IPS-18a (cell line): ENCODE measurements around the gene PSTPIP1.

ENCODE experiments used
- H3K27ac ChIP-seq: one replicate; pipeline ENCODE4 v1.5.1; 2013; ENCODE audit warnings: low read length
- H3K27me3 ChIP-seq: one replicate; pipeline ENCODE4 v1.6.1; 2013; ENCODE audit warnings: mild to moderate bottlenecking, low read length; ENCODE audit not compliant: control insufficient read depth, insufficient read depth
- H3K36me3 ChIP-seq: one replicate; pipeline ENCODE4 v1.6.1; 2013; ENCODE audit warnings: low read depth, low read length; ENCODE audit not compliant: control insufficient read depth
- H3K4me1 ChIP-seq: one replicate; pipeline ENCODE4 v1.6.1; 2013; ENCODE audit warnings: low read depth, low read length; ENCODE audit not compliant: control insufficient read depth
- H3K4me3 ChIP-seq: one replicate; pipeline ENCODE4 v1.5.1; 2013; ENCODE audit warnings: low read length
- H3K9ac ChIP-seq: one replicate; pipeline ENCODE4 v1.6.1; 2013; ENCODE audit warnings: mild to moderate bottlenecking, low read length, moderate library complexity
- H3K9me3 ChIP-seq: one replicate; pipeline ENCODE4 v1.6.1; 2013; ENCODE audit warnings: low read depth, low read length; ENCODE audit not compliant: control insufficient read depth

Gene PSTPIP1

GRCh38 chr15:77017091-77017660 lies 22.2 kb downstream of the PSTPIP1 start:
- H3K4me1 ChIP-seq: no peaks in the 10 kb centered on the region
- H3K4me3 ChIP-seq: no peak overlapping the region
- H3K9ac ChIP-seq: no peak overlapping the region
- no peaks in the 10 kb centered on the region for H3K27me3 ChIP-seq
- no peaks in the 10 kb centered on the region for H3K9me3 ChIP-seq
- no peak overlapping the region for H3K27ac ChIP-seq
- no peaks in the 10 kb centered on the region for H3K36me3 ChIP-seq

DNA sequence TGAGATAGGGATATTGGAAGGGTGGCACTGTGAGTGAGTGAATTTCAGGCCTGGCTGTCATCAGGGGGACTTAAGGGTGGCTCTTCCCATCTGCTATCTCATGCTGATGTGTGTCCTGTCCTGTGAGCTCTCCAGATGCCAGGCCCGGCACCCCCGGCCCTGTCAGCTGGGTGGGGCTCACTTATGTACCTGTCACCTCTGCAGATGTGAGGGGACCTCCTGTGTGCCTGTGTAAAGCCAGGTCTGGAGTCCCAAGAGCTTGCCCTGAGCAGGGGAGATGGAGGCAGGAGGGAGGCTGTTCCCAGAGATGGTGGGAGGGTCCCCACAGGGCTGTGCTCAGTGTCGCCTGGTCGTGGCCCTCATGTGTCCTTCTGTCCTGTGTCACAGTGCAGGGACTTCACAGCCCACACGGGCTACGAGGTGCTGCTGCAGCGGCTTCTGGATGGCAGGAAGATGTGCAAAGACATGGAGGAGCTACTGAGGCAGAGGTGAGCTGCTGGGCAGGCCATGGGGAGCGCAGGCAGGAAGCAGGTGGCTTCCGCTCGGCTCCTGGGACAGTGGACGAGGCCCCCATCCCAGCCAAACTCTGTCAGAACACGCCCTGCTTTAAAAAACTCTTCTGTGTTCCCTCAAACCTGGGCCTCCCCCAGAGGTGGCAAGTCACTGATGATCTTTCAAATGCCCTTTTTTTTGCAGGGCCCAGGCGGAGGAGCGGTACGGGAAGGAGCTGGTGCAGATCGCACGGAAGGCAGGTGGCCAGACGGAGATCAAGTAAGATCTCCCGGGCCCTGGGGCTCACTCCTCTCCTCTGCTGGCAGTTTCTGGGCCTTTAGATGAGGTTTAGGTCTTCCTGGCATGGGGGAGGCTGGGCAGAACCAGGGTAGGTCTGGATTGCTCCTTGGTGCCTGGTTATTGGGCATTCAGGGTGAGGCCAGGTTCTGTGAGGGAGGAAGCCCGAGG lies 23.1 kb downstream of the PSTPIP1 start:
- Histone ChIP-seq H3K27ac (no peak overlapping the region), H3K4me1 (no peaks in the 10 kb centered on the region), H3K4me3 (no peak overlapping the region), H3K9me3 (no peaks in the 10 kb centered on the region), H3K36me3 (no peaks in the 10 kb centered on the region), H3K9ac (no peak overlapping the region), H3K27me3 (no peaks in the 10 kb centered on the region)

- no peaks in the 10 kb centered on the region for H3K9me3 ChIP-seq
- H3K27me3 ChIP-seq: no peaks in the 10 kb centered on the region
- H3K27ac ChIP-seq: no peak overlapping the region
- no peaks in the 10 kb centered on the region for H3K36me3 ChIP-seq
- no peaks in the 10 kb centered on the region for H3K4me1 ChIP-seq
- no peak overlapping the region for H3K4me3 ChIP-seq
- H3K9ac ChIP-seq: no peak overlapping the region
Observed at GRCh38 chr15:77018796-77019505, 24.0 kb downstream of the PSTPIP1 start.

- Histone ChIP-seq H3K36me3 (no peaks in the 10 kb centered on the region), H3K4me1 (no peaks in the 10 kb centered on the region), H3K4me3 (no peak overlapping the region), H3K27ac (no peak overlapping the region), H3K9ac (no peak overlapping the region), H3K27me3 (no peaks in the 10 kb centered on the region), H3K9me3 (no peaks in the 10 kb centered on the region)
Observed at GRCh38 chr15:77019521-77020331, 24.8 kb downstream of the PSTPIP1 start.

- Histone ChIP-seq H3K4me3 (no peak overlapping the region), H3K9ac (no peak overlapping the region), H3K27ac (no peak overlapping the region), H3K36me3 (no peaks in the 10 kb centered on the region), H3K9me3 (no peaks in the 10 kb centered on the region), H3K4me1 (no peaks in the 10 kb centered on the region), H3K27me3 (no peaks in the 10 kb centered on the region)
Observed at GRCh38 chr15:77020348-77021087, 25.6 kb downstream of the PSTPIP1 start.

GRCh38 chr15:77021088-77021481 lies 26.2 kb downstream of the PSTPIP1 start:
- Histone ChIP-seq H3K9ac (no peak overlapping the region), H3K27ac (no peak overlapping the region)

GRCh38 chr15:77021803-77022381 lies 27.0 kb downstream of the PSTPIP1 start:
- H3K36me3 ChIP-seq: no peaks in the 10 kb centered on the region
- H3K9me3 ChIP-seq: no peaks in the 10 kb centered on the region
- H3K27me3 ChIP-seq: no peaks in the 10 kb centered on the region
- H3K4me3 ChIP-seq: no peak overlapping the region
- no peaks in the 10 kb centered on the region for H3K4me1 ChIP-seq
- no peak overlapping the region for H3K9ac ChIP-seq
- H3K27ac ChIP-seq: no peak overlapping the region

More at GRCh38 chr15:77021088-77021481, 26.2 kb downstream of the PSTPIP1 start:
- Histone ChIP-seq H3K27me3 (no peaks in the 10 kb centered on the region), H3K4me3 (no peak overlapping the region), H3K36me3 (no peaks in the 10 kb centered on the region), H3K4me1 (no peaks in the 10 kb centered on the region), H3K9me3 (no peaks in the 10 kb centered on the region)

- no peaks in the 10 kb centered on the region for H3K27me3 ChIP-seq
- H3K9me3 ChIP-seq: no peaks in the 10 kb centered on the region
- H3K4me1 ChIP-seq: no peaks in the 10 kb centered on the region
- H3K27ac ChIP-seq: no peak overlapping the region
- H3K9ac ChIP-seq: no peak overlapping the region
- H3K36me3 ChIP-seq: no peaks in the 10 kb centered on the region
- H3K4me3 ChIP-seq: no peak overlapping the region
Observed at GRCh38 chr15:77022646-77023575, 28.0 kb downstream of the PSTPIP1 start.

DNA sequence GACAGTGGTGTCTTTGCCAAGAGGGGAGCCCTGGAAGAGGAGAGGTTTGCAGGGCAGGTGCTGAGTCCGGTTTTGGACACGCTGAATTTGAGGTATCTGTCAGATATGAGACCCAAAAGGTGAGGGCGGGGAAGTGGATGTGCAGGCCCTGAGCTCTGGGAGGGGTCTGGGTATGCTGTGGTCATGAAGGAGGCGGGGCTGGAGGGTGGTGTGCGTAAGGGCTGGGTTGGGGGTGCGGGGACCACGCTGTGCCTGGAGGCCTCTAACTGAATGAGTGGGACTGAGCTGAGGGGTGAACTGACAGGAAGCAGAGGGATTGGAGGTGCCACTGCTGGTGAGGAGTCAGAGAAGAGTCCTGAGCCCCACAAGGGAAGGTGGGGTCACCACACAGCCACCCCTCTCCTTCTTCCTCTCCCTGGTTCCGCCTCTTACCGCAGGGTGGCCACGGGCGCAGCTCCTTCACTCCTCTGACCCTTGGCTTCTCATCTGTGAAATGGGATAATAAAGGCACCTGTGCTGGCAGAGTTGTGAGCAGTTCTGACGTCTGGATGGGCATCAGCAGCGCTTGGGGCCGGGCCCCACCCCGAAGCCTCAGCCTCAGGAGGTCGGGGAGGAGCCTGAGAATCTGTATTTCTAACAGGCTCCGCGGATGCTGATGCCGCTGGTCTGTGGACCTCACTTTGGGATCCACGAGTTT lies 28.8 kb downstream of the PSTPIP1 start:
- H3K36me3 ChIP-seq: no peaks in the 10 kb centered on the region
- peaks cover 2% of the 10 kb centered on the region for H3K27me3 ChIP-seq
- H3K4me3 ChIP-seq: no peak overlapping the region
- H3K4me1 ChIP-seq: no peaks in the 10 kb centered on the region
- no peaks in the 10 kb centered on the region for H3K9me3 ChIP-seq
- H3K27ac ChIP-seq: no peak overlapping the region
- H3K9ac ChIP-seq: no peak overlapping the region
